Posterior vena cava (tissue), 2 donors: ENCODE measurements around the gene LMOD1. TPM values are rescaled to one million over a fixed set of nuclear protein-coding genes. Genes with fewer than 3 reads are reported as not detected.

Experiments used
- DNase-seq: peaks from one replicate; pipeline ENCODE4 v3.0.0-alpha.2; 2020; ENCODE audit warnings: low spot score
- intact Hi-C, 2 donors: fragments of 100-400 bp; cut with DNase I; formaldehyde crosslinking; loops; one replicate each; pipeline versions ENCODE4 v1.14.1 to v1.14.2; 2022 to 2023
- total RNA-seq, 2 donors: library from RNA; stranded (reverse); fragmentation: NEBNext Ultra II Directional; extraction: Animal tissue kit (Norgen Biotek cat#: 25700); gene quantifications; one replicate each; pipeline ENCODE4 v1.2.1, GENCODE V29; 2021
- donor health status: DM: yes; HTN: yes; CAD: no.
- donor health status: DM: yes; HTN: yes; CAD: no.

Gene LMOD1
- total RNA-seq, 2 donors from 2014 or later: 297 to 440 TPM

DNA sequence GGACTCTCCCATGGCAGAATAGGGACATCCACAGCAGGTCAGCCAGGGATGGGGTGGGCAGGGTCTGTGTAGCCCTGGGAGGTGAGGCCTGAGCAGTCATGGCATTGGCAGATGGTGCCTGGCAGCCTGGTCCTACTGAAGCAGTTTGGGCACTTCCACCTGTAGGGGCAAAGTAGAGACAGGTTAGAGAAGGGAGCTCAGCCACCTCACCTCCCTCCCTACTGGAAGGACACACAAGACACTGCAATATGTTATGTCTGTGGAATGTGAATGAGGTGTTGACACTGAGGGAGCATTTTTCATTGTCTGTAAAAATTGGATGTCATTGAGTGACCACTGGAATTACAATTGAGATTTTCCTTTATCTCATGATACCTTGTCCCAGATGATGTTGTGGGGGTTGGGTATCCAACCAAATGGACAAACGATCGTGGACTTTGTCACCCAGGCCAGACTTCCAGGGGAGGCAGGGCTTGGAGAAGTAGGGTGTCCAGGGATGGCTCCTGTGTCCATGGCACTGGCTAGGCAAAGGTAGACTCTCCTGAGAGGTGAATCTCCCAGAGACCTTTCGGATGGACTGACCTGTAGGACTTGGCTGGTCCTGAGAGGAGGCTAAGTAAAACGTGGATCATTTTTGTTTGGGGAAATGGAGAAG is 48.0 kb downstream of the LMOD1 start:
- intact Hi-C loops: loop anchor here in 1 of 2 donors (5.0 kb wide), 1 partner anchor 44 kb away; no protein-coding TSS in a partner anchor
- no peak for DNase-seq

DNA sequence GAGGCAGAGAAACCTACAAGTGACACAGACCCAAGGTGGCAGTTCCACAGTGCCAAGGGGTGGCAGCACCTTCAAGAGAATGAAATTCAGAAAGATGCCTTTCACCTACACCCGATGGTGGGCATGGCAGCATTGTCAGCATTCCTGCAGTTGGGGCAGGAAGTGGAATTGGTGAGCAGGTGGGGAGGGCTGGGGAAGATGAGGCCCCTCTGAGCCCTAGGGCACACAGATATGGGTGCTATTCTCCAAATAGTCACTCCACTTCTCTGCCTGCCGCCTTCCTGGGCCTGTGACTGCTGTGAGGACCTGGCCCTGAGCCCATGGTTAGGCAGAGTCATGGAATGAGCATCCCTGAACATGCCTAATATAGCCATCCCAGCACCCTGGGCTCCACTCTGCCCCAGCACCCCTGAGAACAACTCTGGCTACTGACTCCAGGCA is 49.4 kb downstream of the LMOD1 start:
- no peak for DNase-seq
- intact Hi-C loops: loop anchor here in 1 of 2 donors (5.0 kb wide), 1 partner anchor 45 kb away; no protein-coding TSS in a partner anchor

DNA sequence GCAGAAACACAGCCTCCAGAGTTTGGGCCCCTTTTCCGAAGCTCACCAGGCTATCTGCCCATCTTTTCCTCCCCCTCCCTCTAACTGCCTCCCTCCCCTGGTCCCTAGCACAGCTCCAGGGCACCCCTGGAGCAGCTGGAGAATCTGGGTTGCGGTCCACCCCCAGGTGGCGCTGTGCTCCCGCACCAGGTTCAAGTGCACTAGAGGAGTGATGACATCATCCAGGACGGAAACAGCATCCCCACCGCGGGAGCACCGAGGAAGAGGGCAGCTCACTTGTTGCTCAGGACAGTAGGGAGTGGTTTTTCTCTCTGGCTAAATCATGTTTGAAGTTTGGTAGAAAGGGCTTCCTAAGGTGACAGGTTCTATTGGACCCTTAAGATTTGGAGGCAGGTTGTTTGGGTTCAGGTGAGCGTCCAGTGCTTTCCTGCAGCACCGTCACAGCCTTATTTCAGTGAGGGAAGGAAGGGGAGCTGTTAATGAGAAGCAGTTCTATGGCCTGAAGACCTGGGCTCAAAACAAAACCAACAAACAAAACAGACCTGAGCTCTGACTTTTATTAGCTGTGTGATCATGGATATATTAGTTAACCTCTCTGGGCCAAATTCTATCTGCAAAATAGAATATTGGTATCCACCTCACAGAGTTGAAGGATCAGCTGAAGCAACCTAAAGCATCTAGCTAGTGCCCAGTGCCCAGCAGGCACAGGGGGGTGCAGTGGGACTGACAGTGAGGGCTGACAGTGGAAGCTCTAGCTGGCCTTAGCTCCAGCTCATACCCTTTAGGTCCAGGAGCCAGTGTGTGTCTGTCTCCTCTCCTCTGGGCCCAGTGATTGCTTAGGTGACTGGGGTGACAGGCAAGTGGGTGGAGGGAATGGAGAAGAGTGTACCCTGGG is 50.2 kb downstream of the LMOD1 start:
- DNase-seq: peak; percentile 97
- intact Hi-C loops: loop anchor here (2.0 to 5.0 kb wide), 2 partner anchors 46 to 77 kb away; no protein-coding TSS in a partner anchor

DNA sequence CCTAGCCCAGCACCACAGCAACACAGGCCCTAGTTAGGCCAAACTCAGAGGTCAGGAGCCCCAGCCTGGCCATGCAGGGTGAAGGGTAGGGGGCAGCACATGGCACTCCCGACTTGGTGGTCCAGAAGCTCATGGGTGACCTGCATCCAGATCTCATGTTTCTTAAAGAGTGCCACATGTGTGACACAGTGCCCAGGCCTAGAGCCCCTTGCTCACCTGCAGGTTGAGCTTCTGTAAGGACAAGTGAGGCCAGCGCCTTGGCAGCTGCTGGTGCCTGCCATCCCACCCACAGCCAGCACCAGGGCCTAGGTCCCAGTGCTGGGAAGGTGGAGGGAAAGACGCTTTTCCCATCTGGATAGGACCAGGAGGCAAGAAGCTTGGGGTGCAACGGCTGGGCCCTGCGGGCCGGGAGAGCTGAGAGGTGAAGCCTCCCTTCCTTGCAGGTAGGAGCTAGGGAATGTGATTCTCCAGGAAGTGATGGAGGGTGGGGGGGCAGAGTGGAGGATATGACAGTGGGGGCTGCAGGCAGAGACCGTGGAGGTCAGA is 51.2 kb downstream of the LMOD1 start:
- intact Hi-C loops: loop anchor here (2.0 to 5.0 kb wide), 2 partner anchors 47 to 78 kb away; no protein-coding TSS in a partner anchor
- no peak for DNase-seq

DNA sequence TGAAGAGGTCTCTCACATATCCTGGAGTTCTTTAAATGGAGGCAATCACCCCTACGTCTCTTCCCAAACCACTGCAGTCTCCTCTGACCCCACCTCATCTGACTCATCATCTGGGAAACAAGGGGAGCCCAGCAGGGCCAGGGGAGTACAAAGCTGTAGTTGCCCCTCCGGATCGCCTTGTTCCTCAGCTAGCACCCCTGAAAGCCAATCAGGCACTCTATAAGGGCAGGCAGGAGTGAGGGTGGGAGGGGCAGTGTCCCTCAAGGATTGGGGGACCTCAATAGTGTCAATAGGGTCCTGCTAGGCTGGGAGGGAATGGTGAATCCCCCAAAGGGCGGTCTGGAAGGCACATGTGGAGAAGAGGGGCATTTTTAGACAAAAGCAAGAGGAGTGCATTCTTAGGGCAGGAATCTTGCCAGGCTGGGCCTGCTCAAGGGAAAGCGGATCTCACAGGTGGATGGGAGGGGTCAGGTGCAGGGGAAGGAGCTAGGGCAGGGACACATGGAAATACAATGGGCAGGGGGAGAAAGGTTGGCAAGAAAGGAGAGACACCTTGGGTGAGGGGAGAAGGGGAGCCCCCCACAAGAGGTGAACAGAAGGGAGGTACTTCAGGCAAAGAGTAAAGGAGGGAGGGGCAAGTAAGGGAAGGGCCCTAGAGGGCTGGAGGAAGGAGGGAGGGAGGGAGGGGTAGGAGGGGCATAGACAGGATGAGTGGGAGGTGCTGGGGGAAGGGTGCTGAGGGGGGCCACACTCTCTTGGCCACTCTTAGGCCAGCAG is 51.8 kb downstream of the LMOD1 start:
- intact Hi-C loops: loop anchor here (2.0 to 5.0 kb wide), 3 partner anchors 48 to 78 kb away; no protein-coding TSS in a partner anchor
- no peak for DNase-seq

DNA sequence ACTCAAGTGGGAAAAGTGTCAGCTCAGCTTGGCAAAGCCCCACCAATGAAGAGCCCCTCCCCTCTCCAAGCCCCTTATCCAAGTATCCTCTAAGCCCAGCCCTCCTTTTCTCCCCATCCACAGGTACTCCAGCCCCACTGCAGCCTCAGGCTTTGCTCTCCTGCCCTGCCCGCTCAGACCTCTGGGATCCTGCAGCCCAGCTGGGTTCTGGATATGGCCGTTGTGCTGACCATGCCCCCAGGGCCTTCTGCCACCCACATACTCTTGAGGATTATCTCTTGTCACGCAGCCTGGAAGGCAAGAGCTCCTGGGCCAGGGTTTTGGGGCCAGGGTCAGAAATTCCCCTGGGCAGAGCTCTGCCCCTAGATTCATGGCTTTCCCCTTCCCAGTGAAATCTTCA is 52.9 kb downstream of the LMOD1 start:
- intact Hi-C loops: loop anchor here in 1 of 2 donors (5.0 kb wide), 1 partner anchor 79 kb away; no protein-coding TSS in a partner anchor

DNA sequence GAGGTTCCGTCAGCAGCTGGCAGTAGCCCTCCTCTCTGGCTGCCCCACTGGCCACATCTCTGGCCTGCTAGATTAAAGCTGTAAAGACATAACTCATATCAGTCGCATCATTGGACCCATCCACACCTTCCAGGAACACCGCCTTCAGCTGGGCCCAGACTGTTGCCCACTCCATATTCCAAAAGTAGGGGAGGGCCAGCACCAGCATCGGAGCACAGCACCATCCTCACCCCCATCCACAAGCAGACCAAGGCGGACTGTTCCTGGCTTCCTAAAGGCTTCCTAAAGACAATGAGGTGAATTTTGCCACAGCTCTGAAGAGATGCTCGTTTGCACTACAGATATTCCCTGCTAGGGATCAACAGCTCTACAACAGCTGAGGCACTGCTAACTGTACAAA is 54.1 kb downstream of the LMOD1 start:
- DNase-seq: peak; percentile 54
- intact Hi-C loops: loop anchor here in 1 of 2 donors (5.0 kb wide), 1 partner anchor 80 kb away; no protein-coding TSS in a partner anchor

More for the DNA sequence above, 52.9 kb downstream of the LMOD1 start:
- DNase-seq: no peak

DNA sequence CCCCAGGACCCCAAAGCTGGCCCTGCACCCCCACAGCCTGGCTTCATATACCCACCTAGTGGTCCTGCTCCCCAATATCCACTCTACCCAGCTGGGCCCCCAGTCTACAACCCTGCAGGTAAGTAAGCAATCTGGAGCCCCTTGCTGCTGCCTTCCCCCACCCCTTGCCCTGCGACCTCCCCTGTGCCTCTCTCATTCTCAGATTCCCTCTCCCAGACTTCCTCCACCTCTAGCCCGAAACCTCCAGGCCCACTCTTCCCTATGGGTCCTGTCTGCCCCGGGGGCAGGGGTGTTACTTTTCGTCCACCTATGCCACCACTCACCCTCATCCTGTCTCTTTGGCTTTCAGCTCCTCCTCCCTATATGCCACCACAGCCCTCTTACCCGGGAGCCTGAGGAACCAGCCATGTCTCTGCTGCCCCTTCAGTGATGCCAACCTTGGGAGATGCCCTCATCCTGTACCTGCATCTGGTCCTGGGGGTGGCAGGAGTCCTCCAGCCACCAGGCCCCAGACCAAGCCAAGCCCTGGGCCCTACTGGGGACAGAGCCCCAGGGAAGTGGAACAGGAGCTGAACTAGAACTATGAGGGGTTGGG is 54.8 kb downstream of the LMOD1 start:
- peak; percentile 68 for DNase-seq
- intact Hi-C loops: loop anchor here in 1 of 2 donors (5.0 kb wide), 1 partner anchor 81 kb away; no protein-coding TSS in a partner anchor

DNA sequence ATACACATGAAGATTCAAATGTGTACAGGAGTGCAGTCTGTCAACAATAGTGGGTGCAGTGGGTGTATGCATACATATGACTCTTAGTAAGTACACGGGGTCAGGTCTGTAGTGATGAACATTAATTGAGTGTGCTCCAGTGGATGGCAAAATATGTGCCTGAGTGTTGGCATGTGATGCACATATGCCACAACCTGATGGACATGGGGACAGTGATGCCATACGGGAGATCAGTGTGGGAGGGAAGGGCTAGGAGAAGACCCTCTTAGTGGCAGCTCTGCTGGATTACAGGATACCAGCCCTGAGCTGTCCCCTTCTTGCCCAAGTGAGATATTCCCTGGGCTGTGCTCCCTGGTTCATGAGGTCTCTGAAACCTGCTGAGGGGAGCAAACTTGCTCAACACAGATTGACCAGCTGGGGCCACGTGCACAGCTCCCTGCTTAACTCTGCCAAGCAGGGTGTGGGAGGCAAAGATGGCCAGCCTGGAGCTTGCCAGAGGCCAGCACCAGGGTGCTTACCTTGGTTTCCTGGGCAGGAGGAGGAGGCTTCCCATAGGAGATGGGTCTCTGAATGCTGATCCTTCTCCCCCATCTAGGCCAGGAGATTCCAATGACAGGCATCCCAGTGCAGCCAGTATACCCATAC is 55.4 kb downstream of the LMOD1 start:
- intact Hi-C loops: loop anchor here in 1 of 2 donors (5.0 kb wide), 1 partner anchor 81 kb away; no protein-coding TSS in a partner anchor
- DNase-seq: peak; percentile 19

DNA sequence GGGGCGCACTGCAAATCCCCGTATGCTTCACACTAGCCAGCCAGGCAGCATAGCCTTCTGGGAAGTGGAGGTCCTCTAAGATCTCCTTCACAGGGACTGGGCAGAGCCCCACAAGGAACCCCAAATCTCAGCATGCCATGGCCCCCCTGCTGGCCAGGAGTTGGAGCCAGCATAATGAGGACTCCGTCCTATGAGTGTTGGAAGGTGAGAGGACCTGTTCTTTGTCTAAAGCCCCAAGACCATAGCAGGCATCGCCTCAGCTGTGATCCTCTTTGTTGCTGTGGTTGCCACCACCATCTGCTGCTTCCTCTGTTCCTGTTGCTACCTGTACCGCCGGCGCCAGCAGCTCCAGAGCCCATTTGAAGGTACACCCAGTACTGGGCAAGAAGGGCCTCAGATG is 56.1 kb downstream of the LMOD1 start:
- intact Hi-C loops: loop anchor here in 1 of 2 donors (5.0 kb wide), 1 partner anchor 82 kb away; no protein-coding TSS in a partner anchor
- DNase-seq: peak; percentile 45

DNA sequence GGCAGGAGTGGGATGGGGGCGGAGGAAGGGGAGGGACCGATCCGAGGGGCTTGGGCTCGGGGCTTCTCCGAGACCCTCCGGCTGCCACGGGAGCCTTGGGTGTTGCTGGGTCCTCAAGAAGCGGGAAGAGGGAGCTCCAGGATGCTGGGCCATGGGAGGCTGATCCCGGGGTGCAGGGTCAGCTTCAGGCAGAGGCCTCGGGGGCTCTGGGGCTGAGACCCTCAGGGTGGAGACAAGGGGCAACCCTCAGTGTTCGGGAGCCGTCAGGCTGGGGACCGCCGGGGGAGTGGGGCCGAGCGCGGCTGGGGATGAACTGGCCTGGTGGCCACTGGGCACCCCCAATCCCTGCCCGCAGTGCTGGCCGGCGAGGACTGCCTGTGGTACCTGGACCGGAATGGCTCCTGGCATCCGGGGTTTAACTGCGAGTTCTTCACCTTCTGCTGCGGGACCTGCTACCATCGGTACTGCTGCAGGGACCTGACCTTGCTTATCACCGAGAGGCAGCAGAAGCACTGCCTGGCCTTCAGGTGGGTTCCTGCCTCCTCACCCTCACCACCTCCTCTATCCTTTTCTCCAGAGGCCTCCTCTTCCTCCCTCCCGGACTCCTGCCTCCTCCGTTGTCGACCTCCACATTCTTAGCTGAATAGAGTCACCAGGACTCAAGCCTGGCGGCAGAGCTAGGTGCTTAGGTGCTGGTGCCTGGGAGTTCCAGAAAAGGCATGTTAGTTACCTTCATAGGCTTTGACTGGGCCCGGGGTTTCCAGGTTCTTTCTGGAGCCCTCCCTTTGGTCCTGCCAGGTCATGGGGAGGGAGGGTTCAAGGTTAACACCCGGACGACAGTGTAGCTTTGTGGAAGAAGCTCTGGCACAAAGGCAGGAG is 57.0 kb downstream of the LMOD1 start:
- intact Hi-C loops: no loop called here
- DNase-seq: no peak

DNA sequence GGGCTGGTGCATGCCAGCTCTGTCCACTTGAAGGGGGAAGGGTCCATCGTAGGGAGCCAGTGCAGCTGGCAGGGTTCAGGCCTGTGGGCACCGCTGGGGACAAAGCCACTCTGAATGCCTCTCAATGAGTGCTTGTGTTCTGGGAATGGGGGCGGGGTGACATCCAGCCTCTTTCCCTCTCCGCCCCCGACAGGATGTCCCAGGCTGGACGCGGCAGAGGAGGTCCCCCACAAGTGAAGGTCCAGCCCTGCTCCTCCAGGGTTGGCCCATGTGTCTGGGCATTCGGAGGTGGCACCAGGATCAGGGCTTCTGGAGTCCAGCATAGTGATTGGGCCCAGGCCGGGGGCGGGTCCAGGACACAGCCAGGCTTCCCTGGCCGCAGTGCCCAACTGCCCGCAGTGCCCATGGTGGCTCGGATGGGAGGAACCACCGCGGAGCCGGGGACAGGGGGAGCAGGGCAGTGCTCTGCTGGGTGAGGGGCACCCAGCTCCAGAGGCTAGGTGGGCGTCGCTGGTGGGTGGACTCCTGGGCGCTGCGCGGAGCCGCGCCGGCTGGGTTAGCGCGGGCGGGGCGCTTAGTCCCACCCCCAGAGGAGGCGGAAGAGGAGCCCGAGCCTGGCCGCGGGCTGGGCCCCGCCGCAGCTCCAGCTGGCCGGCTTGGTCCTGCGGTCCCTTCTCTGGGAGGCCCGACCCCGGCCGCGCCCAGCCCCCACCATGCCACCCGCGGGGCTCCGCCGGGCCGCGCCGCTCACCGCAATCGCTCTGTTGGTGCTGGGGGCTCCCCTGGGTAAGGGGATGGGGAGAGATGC is 57.9 kb downstream of the LMOD1 start, which contains the start of gene SHISA4:
Gene SHISA4, plus strand, starts transcription at position 617 of the 808 bp plus-strand sequence. Its CDS starts 97 bp downstream, at position 714.
- DNase-seq: peak; percentile 90
- intact Hi-C loops: no loop called here

DNA sequence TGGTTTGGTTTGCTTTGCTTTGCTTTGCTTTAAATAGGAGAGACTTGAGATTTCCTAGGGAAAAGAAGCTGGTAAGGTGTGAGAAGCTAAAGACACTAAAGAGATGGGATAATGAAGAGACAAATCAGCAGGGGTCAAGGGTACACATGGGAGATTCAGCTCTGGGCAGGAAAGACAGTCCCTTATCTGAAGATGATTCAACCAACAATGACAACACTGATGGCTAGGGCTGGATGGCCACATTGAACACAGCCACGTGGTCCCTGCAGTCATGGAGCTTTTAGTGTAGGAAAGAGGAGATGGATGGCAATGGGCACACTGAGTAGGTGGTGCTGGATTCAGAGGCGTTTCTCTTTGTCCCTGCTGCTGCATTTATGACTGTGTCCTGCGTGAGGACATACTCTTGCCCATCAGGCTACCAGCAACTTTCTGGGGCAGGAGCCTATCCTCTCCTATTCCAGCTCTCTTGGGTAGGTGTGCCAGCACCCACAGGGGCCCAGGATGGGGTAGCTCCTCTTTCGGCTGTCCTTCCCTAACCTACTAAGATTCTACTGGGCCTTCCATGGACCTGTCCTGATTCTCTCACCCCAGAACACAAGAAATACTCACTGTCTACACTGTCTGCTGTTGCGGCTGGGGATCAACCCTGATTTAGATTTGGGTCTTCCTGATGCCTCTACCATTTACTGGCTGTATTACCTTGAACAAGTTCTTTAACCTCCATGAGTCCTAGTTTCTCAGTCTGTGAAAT is 59.1 kb downstream of the LMOD1 start:
- no peak for DNase-seq
- intact Hi-C loops: no loop called here

DNA sequence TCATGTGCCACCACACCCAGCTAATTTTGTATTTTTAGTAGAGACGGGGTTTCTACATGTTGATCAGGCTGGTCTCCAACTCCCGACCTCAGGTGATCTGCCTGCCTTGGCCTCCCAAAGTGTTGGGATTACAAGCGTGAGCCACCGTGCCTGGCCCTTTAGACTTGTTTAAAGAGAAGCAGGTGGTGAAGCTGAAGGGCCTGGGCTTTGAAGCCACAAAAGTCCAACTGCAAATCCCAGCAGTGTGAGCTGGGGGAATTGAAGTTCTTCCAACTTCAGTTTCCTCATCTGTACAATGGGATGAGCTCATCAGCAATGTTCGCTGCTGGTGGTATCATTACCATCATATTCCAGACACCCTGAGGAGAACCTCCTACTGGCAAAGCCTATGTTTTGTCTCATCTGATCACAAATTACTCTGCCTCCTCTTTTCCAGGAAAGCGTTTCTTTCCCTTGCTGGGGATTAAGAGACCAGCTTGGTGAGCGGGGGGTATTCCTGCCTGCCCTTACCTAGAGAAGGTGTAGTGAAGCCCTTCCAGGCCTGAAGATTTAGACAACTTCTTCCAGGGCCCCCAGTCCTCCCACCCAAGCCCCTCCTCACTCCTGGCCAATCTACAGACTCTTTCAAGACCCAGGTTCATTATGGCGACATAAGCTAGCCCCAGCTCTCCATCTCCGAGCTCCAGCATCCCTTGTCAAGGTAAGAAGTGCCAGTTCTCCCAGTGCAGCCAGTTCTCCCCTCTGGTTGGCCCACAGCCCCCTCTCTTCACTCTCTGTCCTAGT is 60.1 kb downstream of the LMOD1 start:
- no peak for DNase-seq
- intact Hi-C loops: no loop called here
